ENCODE measurements around the gene ALPG.
"Not testable (repeated sequence)": the region's sequence is repeated elsewhere in the genome, so short reads cannot be mapped to it uniquely, and the experiment has no call there.

Gene ALPG

DNA sequence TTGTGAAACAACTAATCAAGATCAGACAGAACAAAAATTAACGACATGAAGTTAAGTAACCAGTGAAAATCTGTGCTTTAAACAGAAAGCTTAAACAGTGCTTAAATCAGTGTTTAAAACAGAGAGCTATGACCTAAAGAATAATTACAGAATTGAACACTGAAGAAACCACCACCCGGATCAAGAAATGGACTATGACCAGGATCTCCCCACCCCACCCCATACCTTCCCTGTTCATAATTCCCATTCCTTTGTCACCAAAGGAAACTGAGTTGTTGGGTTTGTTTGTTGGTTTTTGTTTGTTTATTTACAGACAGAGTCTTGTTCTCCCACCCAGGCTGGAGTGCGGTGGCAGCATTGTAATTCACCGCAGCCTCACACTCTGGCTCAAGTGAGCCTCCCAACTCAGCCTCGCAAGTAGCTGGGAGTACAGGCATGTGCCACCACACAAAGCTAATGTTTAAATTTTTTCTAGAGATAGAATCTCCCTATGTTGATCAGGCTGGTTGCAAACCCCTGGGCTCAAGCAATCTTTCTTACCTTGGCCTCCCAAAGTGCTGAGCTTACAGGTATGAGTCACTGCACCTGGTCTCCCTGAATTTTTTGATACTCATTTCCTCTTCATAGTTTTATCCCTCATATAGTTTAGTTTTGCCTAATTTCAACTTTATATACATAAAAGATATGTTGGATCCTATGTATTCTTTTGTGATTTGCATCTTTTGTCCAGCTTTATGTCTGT is 8.2 kb upstream of the ALPG start:
- no peak overlapping the region for H3K4me3 ChIP-seq (ENCODE audit: low read length)
- no peak for TF ChIP-seq ZNF274 (IDR thresholded peaks at IDR 0.05; ENCODE audit: low read depth, low read length)

DNA sequence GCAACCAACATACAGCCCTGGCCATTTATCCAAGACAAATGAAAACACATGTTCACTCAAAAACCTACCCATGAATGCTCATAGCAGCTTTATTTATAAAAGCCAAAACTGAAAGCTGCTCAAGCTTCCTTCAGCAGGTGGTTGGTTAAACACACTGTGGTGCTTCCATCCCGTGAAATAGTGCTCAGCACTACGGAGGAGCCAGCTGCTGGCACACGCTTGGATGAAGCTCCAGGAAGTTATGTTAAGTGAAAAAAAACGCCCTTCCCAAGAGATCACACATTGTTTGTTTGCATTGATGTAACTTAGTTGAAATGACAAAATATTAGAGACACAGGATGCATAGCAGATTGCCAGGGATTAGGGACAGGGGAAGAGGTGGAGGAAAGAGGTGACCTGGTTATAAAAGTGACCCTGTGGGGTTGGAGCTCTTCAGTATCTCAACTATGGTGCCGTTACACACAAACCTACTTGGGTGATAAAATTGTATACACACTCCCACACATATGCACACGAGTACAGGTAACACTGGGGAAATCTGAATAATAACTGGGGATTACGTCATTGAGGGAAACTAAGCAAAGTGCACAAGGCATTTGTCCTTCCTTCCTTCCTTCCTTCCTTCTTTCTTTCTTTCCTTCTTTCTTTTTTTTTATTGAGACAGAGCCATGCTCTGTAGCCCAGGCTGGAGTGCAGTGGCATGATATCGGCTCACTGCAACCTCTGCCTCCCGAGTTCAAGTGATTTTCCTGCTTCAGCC is 6.2 kb upstream of the ALPG start:
- no peak overlapping the region for H3K4me3 ChIP-seq (ENCODE audit: low read length)
- TF ChIP-seq ZNF274 (IDR thresholded peaks at IDR 0.05; ENCODE audit: low read depth, low read length), result no peak

DNA sequence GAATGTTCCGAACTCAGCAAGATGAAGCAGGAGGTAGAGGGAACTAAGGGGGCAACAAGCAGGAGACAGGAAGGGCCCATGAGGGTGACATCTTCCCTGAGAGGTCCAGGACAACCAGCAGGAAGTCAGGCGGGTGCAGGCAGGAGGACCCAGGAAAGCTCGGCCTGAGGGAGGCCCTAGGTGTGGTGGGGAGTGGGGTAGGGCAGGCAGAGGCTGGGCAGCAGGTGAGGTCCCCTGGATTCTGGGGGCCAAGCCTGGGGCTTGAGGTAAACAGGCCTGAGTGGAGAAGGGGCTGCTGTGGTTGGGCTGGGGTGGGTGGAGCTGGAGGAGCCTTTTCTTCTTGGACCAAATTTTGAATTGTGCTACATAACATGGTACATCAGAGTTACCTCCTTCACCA is 4.1 kb upstream of the ALPG start:
- TF ChIP-seq ZNF274 (IDR thresholded peaks at IDR 0.05; ENCODE audit: low read depth, low read length), result no peak
- no peak overlapping the region for H3K4me3 ChIP-seq (ENCODE audit: low read length)

DNA sequence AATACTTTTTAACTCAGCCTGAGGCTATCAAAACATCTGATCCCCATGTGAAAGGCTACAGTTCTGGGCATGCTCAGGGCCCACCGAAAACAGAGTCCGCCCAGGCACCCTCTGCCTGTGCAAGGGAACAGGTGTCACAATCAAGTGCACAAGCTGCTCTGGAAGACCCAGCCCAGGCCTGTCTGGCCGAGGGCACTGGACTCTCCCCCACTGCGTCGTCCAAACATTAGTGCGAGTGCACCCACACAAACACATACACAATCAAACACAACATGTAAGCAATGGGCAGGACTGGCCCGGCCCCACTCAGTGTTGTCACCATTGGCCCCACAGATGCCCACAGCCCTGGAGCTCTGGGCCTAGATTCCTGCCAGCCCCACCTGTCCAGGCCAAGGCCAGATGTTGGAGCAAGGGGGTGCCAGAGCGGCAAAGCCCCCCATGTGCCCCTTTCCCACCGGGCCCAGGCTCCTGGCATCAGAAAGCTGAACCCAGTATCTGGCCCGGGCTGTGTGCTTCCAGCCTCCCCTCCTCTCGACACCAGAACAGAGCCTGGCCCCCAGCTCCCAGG is 617 bp upstream of the ALPG start:
- TF ChIP-seq ZNF274 (IDR thresholded peaks at IDR 0.05; ENCODE audit: low read depth, low read length), result no peak
- no peak overlapping the region for H3K4me3 ChIP-seq (ENCODE audit: low read length)

DNA sequence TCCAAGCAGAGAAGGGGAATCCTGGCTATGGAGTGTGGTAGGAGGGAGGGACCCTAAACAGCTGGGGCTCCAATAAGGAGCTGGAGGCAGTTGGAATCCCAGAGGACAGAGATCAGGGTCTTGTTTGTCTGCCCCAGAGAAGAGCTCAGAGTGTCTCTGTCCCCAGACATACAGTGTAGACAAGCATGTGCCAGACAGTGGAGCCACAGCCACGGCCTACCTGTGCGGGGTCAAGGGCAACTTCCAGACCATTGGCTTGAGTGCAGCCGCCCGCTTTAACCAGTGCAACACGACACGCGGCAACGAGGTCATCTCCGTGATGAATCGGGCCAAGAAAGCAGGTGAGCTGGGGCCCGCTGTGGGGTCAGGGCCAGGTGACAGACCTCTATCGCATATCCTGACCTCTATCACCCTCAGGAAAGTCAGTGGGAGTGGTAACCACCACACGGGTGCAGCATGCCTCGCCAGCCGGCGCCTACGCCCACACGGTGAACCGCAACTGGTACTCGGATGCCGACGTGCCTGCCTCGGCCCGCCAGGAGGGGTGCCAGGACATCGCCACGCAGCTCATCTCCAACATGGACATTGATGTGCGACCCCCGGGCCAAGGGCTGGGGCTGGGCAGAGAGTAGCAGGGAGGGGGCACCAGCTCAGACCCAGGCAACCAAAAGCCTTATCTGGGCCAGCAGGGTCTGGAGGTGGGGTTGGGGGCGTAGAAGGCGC is 945 bp downstream of the ALPG start:
- H3K4me3 ChIP-seq (ENCODE audit: low read length), result not testable (repeated sequence)

DNA sequence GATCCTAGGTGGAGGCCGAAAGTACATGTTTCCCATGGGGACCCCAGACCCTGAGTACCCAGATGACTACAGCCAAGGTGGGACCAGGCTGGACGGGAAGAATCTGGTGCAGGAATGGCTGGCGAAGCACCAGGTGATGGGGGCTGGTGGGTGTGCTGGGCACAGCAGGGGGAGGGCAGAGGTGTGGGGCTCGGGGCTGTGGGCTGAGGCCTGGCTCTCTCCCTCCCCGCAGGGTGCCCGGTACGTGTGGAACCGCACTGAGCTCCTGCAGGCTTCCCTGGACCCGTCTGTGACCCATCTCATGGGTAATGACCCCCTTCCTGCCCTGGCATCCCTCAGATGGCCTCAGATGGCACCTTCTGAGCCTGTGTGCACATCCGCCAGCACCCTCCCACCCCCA is 1.6 kb downstream of the ALPG start:
- H3K4me3 ChIP-seq (ENCODE audit: low read length), result not testable (repeated sequence)

DNA sequence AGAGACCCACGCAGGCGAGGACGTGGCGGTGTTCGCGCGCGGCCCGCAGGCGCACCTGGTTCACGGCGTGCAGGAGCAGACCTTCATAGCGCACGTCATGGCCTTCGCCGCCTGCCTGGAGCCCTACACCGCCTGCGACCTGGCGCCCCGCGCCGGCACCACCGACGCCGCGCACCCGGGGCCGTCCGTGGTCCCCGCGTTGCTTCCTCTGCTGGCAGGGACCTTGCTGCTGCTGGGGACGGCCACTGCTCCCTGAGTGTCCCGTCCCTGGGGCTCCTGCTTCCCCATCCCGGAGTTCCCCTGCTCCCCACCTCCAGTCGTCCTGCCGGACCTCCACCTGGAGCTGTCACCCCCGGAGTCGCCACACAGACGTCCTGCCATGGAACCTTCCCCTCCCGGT is 3.0 kb downstream of the ALPG start:
- not testable (repeated sequence) for H3K4me3 ChIP-seq (ENCODE audit: low read length)

DNA sequence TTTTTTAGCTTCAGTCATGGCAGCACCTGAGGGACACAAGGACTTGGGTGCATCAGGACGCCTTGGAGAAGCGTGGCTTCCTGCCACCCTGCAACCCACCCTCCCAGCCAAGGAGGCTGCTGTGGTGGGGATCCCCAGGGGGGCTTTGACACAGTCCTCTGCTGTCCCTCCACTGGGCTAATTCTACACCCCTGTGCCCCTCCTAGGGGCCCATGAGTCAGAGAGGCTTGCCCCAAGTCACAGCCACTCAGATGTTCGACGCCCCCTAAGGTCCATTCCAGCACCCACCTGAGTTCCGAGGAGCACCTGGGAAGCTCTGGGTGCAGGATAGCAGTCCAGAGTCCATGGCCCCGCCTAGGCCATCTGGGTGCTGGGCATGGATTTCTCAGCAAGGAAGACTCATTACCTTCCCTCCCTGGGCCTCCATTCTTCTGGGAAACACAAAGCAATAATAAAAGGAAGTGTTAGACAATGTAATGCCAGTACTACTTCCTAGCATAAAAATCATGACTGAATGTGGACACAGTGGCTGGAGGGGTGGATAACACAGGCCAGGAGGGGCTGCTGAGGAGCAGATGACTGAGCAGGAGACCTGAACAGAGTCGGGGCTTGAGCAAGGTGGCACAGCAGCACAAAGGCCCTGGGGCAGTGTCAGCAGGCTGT is 3.7 kb downstream of the ALPG start:
- H3K4me3 ChIP-seq (ENCODE audit: low read length), result no peak overlapping the region
- TF ChIP-seq ZNF274 (IDR thresholded peaks at IDR 0.05; ENCODE audit: low read depth, low read length), result no peak

DNA sequence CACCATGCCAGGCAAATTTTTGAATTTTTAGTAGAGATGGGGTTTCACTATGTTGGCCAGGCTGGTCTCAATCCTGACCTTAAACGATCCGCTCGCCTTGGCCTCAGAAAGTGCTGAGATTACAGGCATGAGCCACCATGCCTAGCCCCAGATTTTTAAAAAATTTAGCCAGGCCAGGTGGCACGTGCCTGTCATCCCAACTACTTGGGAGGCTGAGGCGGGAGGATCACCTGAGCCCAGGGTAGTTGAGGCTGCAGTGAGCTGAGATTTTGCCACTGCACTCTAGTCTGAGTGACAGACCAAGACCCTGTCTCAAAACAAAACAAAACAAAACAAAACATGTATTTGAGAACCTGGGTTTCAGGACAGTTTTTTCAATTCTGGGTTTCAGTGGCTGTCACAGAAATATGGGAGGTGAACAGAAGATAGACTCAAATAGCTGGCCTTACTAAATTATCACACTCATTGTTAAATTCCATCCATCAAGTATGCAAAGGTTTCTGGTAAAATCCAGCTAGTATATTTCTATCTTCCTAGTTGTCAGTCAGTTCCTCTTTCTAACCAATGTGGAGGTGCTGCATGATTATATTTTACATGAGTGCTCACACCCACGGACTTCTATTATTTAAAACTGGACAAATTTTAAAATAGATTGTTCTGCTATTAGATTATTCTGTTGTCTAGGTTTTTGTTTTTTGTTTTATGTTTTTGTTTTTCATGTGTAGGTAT is 5.4 kb downstream of the ALPG start:
- TF ChIP-seq ZNF274 (IDR thresholded peaks at IDR 0.05; ENCODE audit: low read depth, low read length), result no peak
- no peak overlapping the region for H3K4me3 ChIP-seq (ENCODE audit: low read length)

DNA sequence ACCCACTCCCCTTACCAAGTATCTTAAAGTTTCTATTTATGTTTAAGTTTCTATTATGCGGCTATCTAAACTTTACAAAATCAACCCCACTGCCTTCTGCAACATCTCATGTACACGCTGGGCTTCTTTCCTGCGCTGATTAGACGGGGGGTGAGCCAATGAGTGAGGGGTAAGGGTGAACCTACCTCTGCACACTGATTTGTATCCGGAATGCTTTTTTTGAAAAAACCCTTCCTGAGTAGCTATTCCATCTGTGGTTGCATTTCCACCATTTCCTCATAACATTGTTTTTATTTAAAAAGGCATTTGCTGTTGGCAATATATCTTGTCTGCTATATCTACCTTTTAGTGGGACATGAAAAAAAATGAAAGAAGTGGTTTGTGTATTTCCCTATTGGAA is 6.3 kb downstream of the ALPG start:
- TF ChIP-seq ZNF274 (IDR thresholded peaks at IDR 0.05; ENCODE audit: low read depth, low read length), result no peak
- no peak overlapping the region for H3K4me3 ChIP-seq (ENCODE audit: low read length)

DNA sequence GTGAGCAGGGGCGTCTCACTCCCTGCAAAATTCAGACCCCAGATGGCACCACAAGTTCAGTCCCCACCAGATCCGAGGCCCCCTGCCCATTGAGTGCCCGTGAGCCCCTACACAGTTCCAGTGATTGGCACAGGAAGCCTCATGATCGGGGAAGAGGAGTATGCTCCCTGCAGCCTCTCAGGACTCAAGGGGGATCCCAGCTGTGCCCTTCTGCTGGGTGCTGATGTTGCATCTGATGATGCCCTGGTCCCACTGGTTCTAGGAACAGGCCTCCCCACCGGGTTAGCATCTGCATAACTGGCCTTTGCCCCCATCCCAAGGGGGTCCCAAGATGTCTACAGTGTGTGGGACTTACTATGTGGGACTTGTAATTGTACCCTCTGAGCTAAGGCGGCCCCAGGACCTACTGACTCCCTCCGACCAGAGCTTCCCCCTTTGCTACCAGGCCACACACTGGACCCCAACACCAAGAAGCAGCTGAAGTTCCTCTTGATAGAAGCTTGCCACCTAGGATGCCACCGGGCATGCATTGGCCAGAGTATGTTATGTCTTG is 8.6 kb downstream of the ALPG start:
- no peak overlapping the region for H3K4me3 ChIP-seq (ENCODE audit: low read length)
- TF ChIP-seq ZNF274 (IDR thresholded peaks at IDR 0.05; ENCODE audit: low read depth, low read length), result no peak

DNA sequence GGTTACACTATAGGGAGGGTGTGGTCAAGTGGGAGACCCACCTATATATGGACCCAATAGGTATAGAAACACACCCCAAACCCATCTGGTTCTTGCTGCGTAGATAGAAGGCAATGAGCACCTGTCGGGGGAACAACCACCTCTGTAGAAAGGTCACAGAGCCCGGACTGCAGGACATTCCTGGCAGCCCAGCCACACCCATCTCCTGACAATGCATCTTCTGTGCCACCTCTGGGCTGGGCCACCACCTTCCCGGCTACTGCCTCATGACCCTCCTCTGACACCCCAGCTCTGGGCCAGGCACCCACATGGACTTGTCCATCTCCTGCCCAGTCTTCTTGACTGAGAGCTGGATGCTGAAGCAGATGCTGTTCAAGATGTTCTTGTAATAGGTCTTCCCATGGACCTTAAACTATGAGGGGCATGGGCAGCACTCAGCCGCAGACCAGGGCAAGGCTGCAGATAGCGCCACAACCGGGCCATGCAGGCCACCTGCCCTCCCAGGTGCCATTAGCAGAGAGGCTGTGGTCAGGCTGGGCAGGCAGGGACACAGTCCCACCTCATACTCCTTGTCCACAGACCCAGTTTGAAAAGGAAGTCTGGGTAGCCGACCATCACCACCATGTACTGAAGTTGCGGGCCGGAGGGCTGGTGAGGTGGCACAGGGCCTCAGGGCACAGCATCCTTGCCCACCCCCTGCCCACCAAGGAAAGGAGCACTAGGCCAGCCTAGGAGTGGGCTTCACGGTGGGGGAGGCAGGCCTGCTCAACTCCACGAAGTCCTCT is 9.3 kb downstream of the ALPG start:
- H3K4me3 ChIP-seq (ENCODE audit: low read length), result no peak overlapping the region
- no peak for TF ChIP-seq ZNF274 (IDR thresholded peaks at IDR 0.05; ENCODE audit: low read depth, low read length)
